Keratinocyte (primary cell): Measurements from ENCODE around the gene ARMC5. TPM values are rescaled to one million over a fixed set of nuclear protein-coding genes. Genes with fewer than 3 reads are reported as not detected.

Source experiments
- DNase-seq: peaks from one replicate; pipeline ENCODE4 v3.0.0-alpha.2; 2011; ENCODE audit warnings: low read depth, missing footprints, low spot score
- FAIRE-seq: peaks from 2 replicates; lab custom pipeline; 2011; peaks lifted over from hg19 to GRCh38; lab: Jason Lieb, UNC
- H2AFZ ChIP-seq: 2 replicates; pipeline ENCODE4 v1.6.0; 2012; ENCODE audit warnings: low read length, control low read depth, inconsistent platforms; ENCODE audit not compliant: control insufficient read depth
- H3K27ac ChIP-seq: 2 replicates; pipeline ENCODE4 v1.5.1; 2011; ENCODE audit warnings: low read length; ENCODE audit not compliant: control insufficient read depth, insufficient read depth
- H3K27me3 ChIP-seq: 3 replicates; pipeline ENCODE4 v1.6.0; 2011; ENCODE audit warnings: low read length; ENCODE audit not compliant: control insufficient read depth, insufficient read depth; ENCODE audit errors: extremely low read depth
- H3K36me3 ChIP-seq, 2 experiments: 2 replicates in 1 of 2; 3 replicates in 1 of 2; pipeline ENCODE4 v1.5.1; 2011; ENCODE audit warnings: low read length in 2 of 2, mild to moderate bottlenecking in 1 of 2; ENCODE audit not compliant: control insufficient read depth in 2 of 2, insufficient read depth in 2 of 2; ENCODE audit errors: extremely low read depth in 1 of 2
- H3K4me1 ChIP-seq: 3 replicates; pipeline ENCODE4 v1.5.1; 2011; ENCODE audit warnings: low read length; ENCODE audit not compliant: control insufficient read depth, insufficient read depth; ENCODE audit errors: extremely low read depth
- H3K4me2 ChIP-seq: 3 replicates; pipeline ENCODE4 v1.6.0; 2011; ENCODE audit warnings: low read depth, low read length; ENCODE audit not compliant: control insufficient read depth, insufficient read depth; ENCODE audit errors: extremely low read depth
- H3K4me3 ChIP-seq, 3 experiments: fragments of 200-600 bp in 1 of 3; sonication (generic) in 1 of 3; 2 replicates in 2 of 3; 3 replicates in 1 of 3; pipeline ENCODE4 v1.5.1; 2011 to 2016; ENCODE audit warnings: low read length in 3 of 3, mild to moderate bottlenecking in 3 of 3, control low read depth in 2 of 3, inconsistent platforms in 1 of 3, low read depth in 1 of 3, mixed read lengths in 1 of 3, mixed run types in 1 of 3, moderate library complexity in 1 of 3; ENCODE audit not compliant: control insufficient read depth in 2 of 3, insufficient read depth in 2 of 3; ENCODE audit errors: extremely low read depth in 1 of 3
- H3K79me2 ChIP-seq: 2 replicates; pipeline ENCODE4 v1.6.0; 2012; ENCODE audit warnings: low read length; ENCODE audit not compliant: control insufficient read depth, insufficient read depth
- H3K9ac ChIP-seq: 3 replicates; pipeline ENCODE4 v1.6.0; 2011; ENCODE audit warnings: low read length; ENCODE audit not compliant: control insufficient read depth, insufficient read depth; ENCODE audit errors: extremely low read depth
- H3K9me1 ChIP-seq: 3 replicates; pipeline ENCODE4 v1.6.0; 2011; ENCODE audit warnings: low read length; ENCODE audit not compliant: control insufficient read depth, insufficient read depth; ENCODE audit errors: extremely low read depth
- H3K9me3 ChIP-seq: 2 replicates; pipeline ENCODE4 v1.5.1; 2012; ENCODE audit warnings: low read depth, low read length; ENCODE audit not compliant: control insufficient read depth
- H4K20me1 ChIP-seq: 3 replicates; pipeline ENCODE4 v1.6.0; 2011; ENCODE audit warnings: low read length; ENCODE audit not compliant: control insufficient read depth, insufficient read depth; ENCODE audit errors: extremely low read depth
- CTCF ChIP-seq, 3 experiments: IDR thresholded peaks in 1 of 3; conservative IDR thresholded peaks in 1 of 3; optimal IDR thresholded peaks in 1 of 3; 2 replicates in 2 of 3; 3 replicates in 1 of 3; pipeline versions ENCODE3 to v1.5.1; 2011; ENCODE audit warnings: low read length in 3 of 3, mild to moderate bottlenecking in 3 of 3, moderate library complexity in 2 of 3, control low read depth in 1 of 3, inconsistent platforms in 1 of 3; ENCODE audit not compliant: insufficient read depth in 2 of 3; ENCODE audit errors: extremely low read depth in 1 of 3
- EZH2 ChIP-seq: IDR thresholded peaks from one replicate; pipeline ENCODE4 v1.6.1; 2012; ENCODE audit warnings: inconsistent platforms, mild to moderate bottlenecking, low read length, moderate library complexity
- dilution Hi-C: fragments of 300-500 bp; cut with MboI; formaldehyde crosslinking; loops from one replicate; pipeline ENCODE4 v1.7.0; 2020; ENCODE audit warnings: low sequenced_read_pairs; ENCODE audit not compliant: extremely low pct_ligation_motif_present
- polyA plus RNA-seq, 5 experiments: library from polyadenylated mRNA; depleted of rRNA in 3 of 5; stranded (reverse) in 3 of 5; stranded (forward) in 1 of 5; unstranded in 1 of 5; fragments of >200 nt; gene quantifications; 1 replicate in 1 of 5; 2 replicates in 3 of 5; 3 replicates in 1 of 5; pipeline versions ENCODE4 v1.2.1 to v1.2.3, GENCODE V29; 2011 to 2012; ENCODE audit warnings: missing spikeins in 2 of 5, low read depth in 1 of 5, low replicate concordance in 1 of 5

Gene ARMC5
- polyA plus RNA-seq, 1 donor (not counting 4 experiments of a cell fraction or from before 2014, with no cell fraction given), result 3.0 TPM

- Histone ChIP-seq H3K9me3 (no peaks in the 10 kb centered on the region), H4K20me1 (no peaks in the 10 kb centered on the region), H3K27me3 (no peaks in the 10 kb centered on the region), H3K9me1 (no peaks in the 10 kb centered on the region), H3K79me2 (no peaks in the 10 kb centered on the region), H2AFZ (no peak overlapping the region), H3K4me3 (no peak overlapping the region), H3K4me1 (no peaks in the 10 kb centered on the region), H3K27ac (no peak overlapping the region), H3K9ac (no peak overlapping the region), H3K4me2 (no peak overlapping the region), H3K36me3 (peaks cover 16 to 22% of the 10 kb centered on the region in 2 experiments)
- DNase-seq (no peak), FAIRE-seq (no peak)
- no peak for TF ChIP-seq CTCF (optimal IDR thresholded peaks at IDR 0.05 in 1 of 3, IDR thresholded peaks at IDR 0.05 in 1 of 3, conservative IDR thresholded peaks at IDR 0.05 in 1 of 3; ENCODE audit: extremely low read depth in 1 of 3, insufficient read depth in 2 of 3, low read length in 3 of 3)
- no peak for TF ChIP-seq EZH2
- dilution Hi-C loops, result no loop called here
These were observed 40.6 kb downstream of the ARMC5 start for GRCh38 chr16:31499928-31500327.

- Histone ChIP-seq H3K4me1 (no peaks in the 10 kb centered on the region), H3K27ac (no peak overlapping the region), H3K27me3 (no peaks in the 10 kb centered on the region), H3K9me3 (no peaks in the 10 kb centered on the region), H4K20me1 (no peaks in the 10 kb centered on the region), H3K9ac (no peak overlapping the region), H3K4me3 (no peak overlapping the region), H3K79me2 (no peaks in the 10 kb centered on the region), H3K4me2 (no peak overlapping the region), H3K9me1 (no peaks in the 10 kb centered on the region), H3K36me3 (peaks cover 20 to 21% of the 10 kb centered on the region in 2 experiments), H2AFZ (no peak overlapping the region)
- dilution Hi-C loops, result no loop called here
- FAIRE-seq (no peak), DNase-seq (no peak)
- TF ChIP-seq EZH2, result no peak
- no peak for TF ChIP-seq CTCF (optimal IDR thresholded peaks at IDR 0.05 in 1 of 3, IDR thresholded peaks at IDR 0.05 in 1 of 3, conservative IDR thresholded peaks at IDR 0.05 in 1 of 3; ENCODE audit: extremely low read depth in 1 of 3, insufficient read depth in 2 of 3, low read length in 3 of 3)
These were observed 42.1 kb downstream of the ARMC5 start for GRCh38 chr16:31501226-31501965.
